Brain microvascular endothelial cell (primary cell): Measurements from ENCODE around the gene DCC.

Experiments
- DNase-seq: peaks from one replicate; pipeline ENCODE4 v3.0.0-alpha.2; 2020
- H3K27ac ChIP-seq: fragments of 250-450 bp; sonication (Bioruptor Pico); 2 replicates; pipeline ENCODE4 v1.5.1; 2020; ENCODE audit warnings: mild to moderate bottlenecking, moderate library complexity
- H3K27me3 ChIP-seq: fragments of 250-450 bp; sonication (Bioruptor Pico); replicated peaks from 2 replicates; pipeline ENCODE4 v1.5.1; 2020; ENCODE audit warnings: mild to moderate bottlenecking
- H3K36me3 ChIP-seq: fragments of 250-450 bp; sonication (Bioruptor Pico); replicated peaks from 2 replicates; pipeline ENCODE4 v1.5.1; 2020; ENCODE audit warnings: mild to moderate bottlenecking
- H3K4me3 ChIP-seq: 2 replicates; pipeline ENCODE4 v1.5.1; 2011; ENCODE audit warnings: low read depth, mild to moderate bottlenecking, control low read depth, low read length, moderate library complexity
- CTCF ChIP-seq: IDR thresholded peaks from 2 replicates; pipeline ENCODE4 v1.5.1; 2011; ENCODE audit warnings: low read depth, mild to moderate bottlenecking, moderate library complexity, low read length, control low read depth, inconsistent platforms; ENCODE audit errors: missing control alignments
- in situ Hi-C: cut with HindIII; loops from 2 replicates; pipeline ENCODE4 v1.10.0; 2017; ENCODE audit warnings: low sequenced_read_pairs, low pct_ligation_motif_present

The DCC gene

GRCh38 chr18:52334896-52335295 is 5.1 kb upstream of the DCC start:
- Histone ChIP-seq H3K27me3 (no peaks in the 10 kb centered on the region), H3K4me3 (no peak overlapping the region), H3K36me3 (no peaks in the 10 kb centered on the region), H3K27ac (peak overlapping the region; percentile 23)
- in situ Hi-C loops: no loop called here
- peak; percentile 52 for DNase-seq
- no peak for TF ChIP-seq CTCF

GRCh38 chr18:52337276-52337675 is 2.7 kb upstream of the DCC start:
- H3K27ac ChIP-seq: peak overlapping the region; percentile 49
- H3K4me3 ChIP-seq: no peak overlapping the region
- in situ Hi-C loops: no loop called here
- TF ChIP-seq CTCF: no peak
- H3K36me3 ChIP-seq: no peaks in the 10 kb centered on the region
- DNase-seq: peak; percentile 53
- H3K27me3 ChIP-seq: peaks cover 2% of the 10 kb centered on the region

- DNase-seq: no peak
- Histone ChIP-seq H3K36me3 (no peaks in the 10 kb centered on the region), H3K4me3 (peak overlapping the region; percentile 48), H3K27me3 (peaks cover 2% of the 10 kb centered on the region), H3K27ac (no peak overlapping the region)
- TF ChIP-seq CTCF: no peak
- in situ Hi-C loops: no loop called here
These were observed 557 bp downstream of the DCC start for GRCh38 chr18:52340406-52341102.

- in situ Hi-C loops: no loop called here
- Histone ChIP-seq H3K27me3 (peaks cover 2% of the 10 kb centered on the region), H3K27ac (no peak overlapping the region), H3K4me3 (no peak overlapping the region), H3K36me3 (no peaks in the 10 kb centered on the region)
- no peak for DNase-seq
- no peak for TF ChIP-seq CTCF
These were observed 1.1 kb downstream of the DCC start for GRCh38 chr18:52341103-52341432.

DNA sequence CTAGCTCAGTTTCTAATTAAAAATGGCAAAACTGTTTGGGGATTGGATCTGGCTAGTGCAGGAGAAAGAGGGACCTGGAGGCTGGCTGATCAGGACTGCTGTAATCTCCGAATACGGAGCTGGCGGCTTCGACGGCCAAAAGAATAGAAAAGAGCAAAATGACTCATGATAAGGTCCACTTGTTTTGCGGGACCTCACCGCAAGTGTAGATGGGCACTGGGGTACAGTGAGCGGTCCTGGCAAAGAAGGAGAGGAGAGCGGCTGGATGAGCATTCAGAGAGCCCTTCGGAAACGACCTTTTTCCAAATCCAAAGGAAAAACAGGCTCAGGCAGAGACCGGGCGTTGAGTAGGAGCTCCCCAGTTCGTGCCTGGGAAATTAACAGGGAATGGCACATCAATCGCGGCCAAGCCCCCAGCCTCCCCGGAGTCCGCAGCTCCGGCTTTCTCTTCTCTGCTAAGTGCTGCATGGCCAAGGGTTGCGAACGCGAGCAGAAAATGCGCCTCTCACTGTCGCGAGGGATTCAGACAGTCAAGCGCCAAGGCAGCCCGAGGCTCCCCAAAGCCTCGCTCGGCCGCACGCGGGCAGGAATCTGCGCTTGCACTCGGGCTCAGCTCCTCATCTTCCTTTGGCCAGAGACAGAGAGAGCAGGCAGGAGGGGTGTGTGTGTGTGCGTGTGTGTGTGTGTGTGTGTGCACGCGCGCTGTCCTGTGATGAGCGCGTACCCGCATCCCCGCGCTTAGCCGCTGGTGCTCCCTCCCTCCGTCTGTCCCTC is 1.8 kb downstream of the DCC start:
- in situ Hi-C loops: no loop called here
- no peak for DNase-seq
- Histone ChIP-seq H3K27me3 (peaks cover 2% of the 10 kb centered on the region), H3K36me3 (no peaks in the 10 kb centered on the region), H3K4me3 (peak overlapping the region; percentile 45), H3K27ac (no peak overlapping the region)
- TF ChIP-seq CTCF: no peak
